Uterus (tissue), 4 donors: Measurements from ENCODE around the gene IL16. TPM values are rescaled to one million over a fixed set of nuclear protein-coding genes. Genes with fewer than 3 reads are reported as not detected.
A peak's percentile ranks its signal among the peaks of the same experiment; 100 is the strongest.

Source experiments
- DNase-seq, 2 donors: peaks; one replicate each; pipeline ENCODE4 v3.0.0-alpha.2; 2019 to 2020
- H3K27ac ChIP-seq, 2 donors: fragments of 200-600 bp; sonication (generic); 1 replicate in 1 of 2; 2 replicates in 1 of 2; pipeline ENCODE4 v1.5.1; 2016 to 2018
- H3K27me3 ChIP-seq, 2 donors: fragments of 200-600 bp; sonication (generic); one replicate each; pipeline ENCODE4 v1.5.1; 2018 to 2019; ENCODE audit warnings: control low read depth in 1 of 2
- H3K36me3 ChIP-seq, 2 donors: fragments of 200-600 bp; sonication (generic); one replicate each; pipeline ENCODE4 v1.5.1; 2019; ENCODE audit warnings: control low read depth in 1 of 2
- H3K4me1 ChIP-seq, 2 donors: fragments of 200-600 bp; sonication (generic); one replicate each; pipeline ENCODE4 v1.5.1; 2018 to 2019; ENCODE audit warnings: control low read depth in 1 of 2
- H3K4me3 ChIP-seq, 2 donors: fragments of 200-600 bp; sonication (generic); 1 replicate in 1 of 2; 2 replicates in 1 of 2; pipeline ENCODE4 v1.5.1; 2018 to 2019; ENCODE audit warnings: mild to moderate bottlenecking in 1 of 2
- H3K9me3 ChIP-seq, 2 donors: fragments of 200-600 bp; sonication (generic); one replicate each; pipeline ENCODE4 v1.5.1; 2019; ENCODE audit warnings: control low read depth in 1 of 2
- CTCF ChIP-seq, 4 experiments: fragments of 200-600 bp in 2 of 4; fragments of 450-650 bp in 2 of 4; sonication (generic) in 2 of 4; IDR thresholded peaks; one replicate each; pipeline ENCODE4 v1.5.1; 2016 to 2019; ENCODE audit warnings: antibody characterized with exemption in 4 of 4, mild to moderate bottlenecking in 2 of 4, moderate library complexity in 1 of 4
- POLR2A ChIP-seq, 2 donors: fragments of 450-650 bp; IDR thresholded peaks; one replicate each; pipeline ENCODE4 v1.6.1; 2016; ENCODE audit warnings: antibody characterized with exemption in 2 of 2, mild to moderate bottlenecking in 1 of 2, moderate library complexity in 1 of 2
- intact Hi-C: fragments of 100-400 bp; cut with DNase I; formaldehyde crosslinking; loops from one replicate; pipeline ENCODE4 v1.15.1; 2023; ENCODE audit warnings: low total_unique reads
- total RNA-seq, 4 donors: library from RNA; depleted of rRNA in 3 of 4; stranded (reverse); fragments of >200 nt in 3 of 4; gene quantifications; one replicate each; pipeline versions ENCODE4 v1.1.0 to v1.2.4, GENCODE V29; 2014 to 2023
- donor health status: DM: yes; HTN: yes; CAD: no.

The IL16 gene
- total RNA-seq: 10 to 100 TPM; 16.6 to 69.2 (median 23.1) TPM

DNA sequence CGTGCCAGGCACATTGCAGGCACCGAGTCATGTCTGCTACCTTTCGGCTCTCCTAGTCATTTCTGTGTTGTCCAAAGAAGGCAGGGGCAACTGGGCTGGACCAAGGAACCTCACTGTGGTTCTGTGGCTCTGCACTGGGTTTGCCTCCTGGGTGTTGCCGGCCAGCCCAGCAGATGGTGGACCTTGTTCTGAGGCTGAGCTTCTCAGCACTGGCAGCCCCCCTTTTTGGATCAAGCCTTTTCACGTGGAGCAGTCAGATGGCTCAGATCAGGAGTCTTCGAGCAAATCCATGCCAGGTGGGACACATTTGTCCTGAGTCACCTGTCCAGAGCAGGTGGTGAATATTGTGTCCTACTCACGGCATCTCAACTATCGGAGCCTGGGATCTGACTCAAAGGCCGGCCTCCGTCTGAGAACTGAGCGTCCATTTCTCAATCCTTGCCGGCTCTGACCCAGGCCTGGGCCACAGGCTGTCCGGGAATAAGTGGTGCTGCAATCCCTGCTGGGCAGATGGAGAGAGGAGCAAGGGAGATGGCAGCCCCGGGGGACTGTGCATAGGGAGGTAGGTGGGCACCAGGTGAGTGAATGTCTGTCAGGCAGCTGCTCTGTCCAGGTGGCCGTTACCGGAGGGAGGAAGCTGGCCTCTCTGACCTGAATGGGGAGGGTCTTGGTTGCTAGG, at the start of gene IL16:
TSS of gene IL16 (plus strand) at position 304 of the 679 bp plus-strand sequence. CDS start 28,521 bp downstream, outside the sequence.
- Histone ChIP-seq H3K9me3 (no peaks in the 10 kb centered on the region), H3K4me1 (no peaks in the 10 kb centered on the region), H3K27ac (no peak within 1 kb of the TSS), H3K27me3 (no peaks in the 10 kb centered on the region), H3K36me3 (no peaks in the 10 kb centered on the region), H3K4me3 (no peak within 1 kb of the TSS)
- intact Hi-C loops: no loop called here
- TF ChIP-seq POLR2A (IDR thresholded peaks at IDR 0.05) (no peak), CTCF (IDR thresholded peaks at IDR 0.05) (no peak)
- DNase-seq: no peak

DNA sequence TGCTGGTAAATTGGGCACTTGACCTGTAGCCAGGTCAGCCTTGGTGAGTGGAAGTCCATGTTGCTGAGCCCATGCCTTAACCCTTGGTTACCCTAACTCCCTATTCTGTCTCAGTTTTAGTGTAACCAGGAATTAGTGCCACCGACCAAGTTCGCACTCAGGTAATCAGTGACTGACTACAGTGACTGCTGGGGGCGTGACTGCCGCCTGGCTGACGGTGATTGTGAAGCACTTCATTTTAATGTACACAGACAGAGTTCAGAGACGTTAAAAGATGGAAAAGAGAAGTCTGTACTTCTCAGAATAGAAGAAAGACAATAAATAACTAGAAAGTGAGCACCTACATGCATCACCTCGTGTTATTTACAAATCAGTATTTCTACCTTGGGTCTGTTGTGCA, 45.3 kb upstream of the IL16 start:
- H3K4me1 ChIP-seq: no peaks in the 10 kb centered on the region
- intact Hi-C loops: loop anchor here (10.0 kb wide), 1 partner anchor 113 kb away; no protein-coding TSS in a partner anchor
- no peak for TF ChIP-seq CTCF (IDR thresholded peaks at IDR 0.05)
- no peaks in the 10 kb centered on the region for H3K27me3 ChIP-seq
- DNase-seq: no peak
- H3K4me3 ChIP-seq: no peak overlapping the region
- no peak overlapping the region for H3K27ac ChIP-seq
- no peaks in the 10 kb centered on the region for H3K36me3 ChIP-seq
- H3K9me3 ChIP-seq: no peaks in the 10 kb centered on the region

DNA sequence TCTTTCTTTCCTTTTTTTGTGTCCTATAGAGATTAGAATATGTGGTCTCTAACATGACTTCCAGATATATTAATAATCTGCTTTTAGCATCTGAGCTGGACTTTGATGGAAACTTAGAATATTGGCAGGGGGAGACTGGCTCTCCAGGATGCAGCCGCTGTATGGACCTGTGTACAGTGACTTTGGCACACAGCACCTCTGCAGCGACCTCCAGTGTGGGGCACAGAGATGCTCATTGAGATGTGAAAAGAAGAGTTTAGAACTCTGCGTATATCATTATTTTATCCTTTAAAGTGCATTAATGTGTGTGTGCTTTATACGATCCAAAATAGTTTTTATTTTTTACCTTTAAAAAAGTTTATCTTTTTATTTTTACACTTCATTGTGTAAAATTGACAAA, 44.3 kb upstream of the IL16 start:
- Histone ChIP-seq H3K27ac (no peak overlapping the region), H3K4me3 (no peak overlapping the region), H3K9me3 (no peaks in the 10 kb centered on the region), H3K27me3 (no peaks in the 10 kb centered on the region), H3K4me1 (no peaks in the 10 kb centered on the region), H3K36me3 (no peaks in the 10 kb centered on the region)
- intact Hi-C loops: loop anchor here (10.0 kb wide), 1 partner anchor 112 kb away; no protein-coding TSS in a partner anchor
- TF ChIP-seq POLR2A (IDR thresholded peaks at IDR 0.05) (no peak), CTCF (IDR thresholded peaks at IDR 0.05) (no peak)
- DNase-seq: no peak

DNA sequence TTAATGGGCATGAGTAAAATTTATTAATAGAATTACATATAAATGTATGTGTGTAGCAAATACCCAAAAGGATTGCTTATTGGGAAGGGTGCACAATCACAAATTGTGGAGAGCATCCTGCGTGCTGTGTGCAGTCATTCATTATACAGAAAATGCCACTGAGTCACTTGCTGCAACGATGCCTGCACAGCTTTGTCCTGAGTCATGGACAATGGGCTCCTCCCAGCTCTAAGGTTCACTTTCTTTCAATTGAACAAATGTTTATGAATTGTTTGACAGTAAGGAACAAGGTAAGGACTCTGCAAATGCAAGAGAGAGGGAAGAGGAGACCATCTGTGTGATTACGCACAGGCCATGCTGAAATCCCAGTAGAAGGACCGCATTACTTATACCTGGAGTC, 43.9 kb upstream of the IL16 start:
- H3K36me3 ChIP-seq: no peaks in the 10 kb centered on the region
- no peak overlapping the region for H3K4me3 ChIP-seq
- DNase-seq: no peak
- H3K4me1 ChIP-seq: no peaks in the 10 kb centered on the region
- intact Hi-C loops: loop anchor here (10.0 kb wide), 1 partner anchor 112 kb away; no protein-coding TSS in a partner anchor
- no peaks in the 10 kb centered on the region for H3K9me3 ChIP-seq
- TF ChIP-seq CTCF (IDR thresholded peaks at IDR 0.05) (no peak), POLR2A (IDR thresholded peaks at IDR 0.05) (no peak)
- H3K27ac ChIP-seq: no peak overlapping the region
- no peaks in the 10 kb centered on the region for H3K27me3 ChIP-seq

DNA sequence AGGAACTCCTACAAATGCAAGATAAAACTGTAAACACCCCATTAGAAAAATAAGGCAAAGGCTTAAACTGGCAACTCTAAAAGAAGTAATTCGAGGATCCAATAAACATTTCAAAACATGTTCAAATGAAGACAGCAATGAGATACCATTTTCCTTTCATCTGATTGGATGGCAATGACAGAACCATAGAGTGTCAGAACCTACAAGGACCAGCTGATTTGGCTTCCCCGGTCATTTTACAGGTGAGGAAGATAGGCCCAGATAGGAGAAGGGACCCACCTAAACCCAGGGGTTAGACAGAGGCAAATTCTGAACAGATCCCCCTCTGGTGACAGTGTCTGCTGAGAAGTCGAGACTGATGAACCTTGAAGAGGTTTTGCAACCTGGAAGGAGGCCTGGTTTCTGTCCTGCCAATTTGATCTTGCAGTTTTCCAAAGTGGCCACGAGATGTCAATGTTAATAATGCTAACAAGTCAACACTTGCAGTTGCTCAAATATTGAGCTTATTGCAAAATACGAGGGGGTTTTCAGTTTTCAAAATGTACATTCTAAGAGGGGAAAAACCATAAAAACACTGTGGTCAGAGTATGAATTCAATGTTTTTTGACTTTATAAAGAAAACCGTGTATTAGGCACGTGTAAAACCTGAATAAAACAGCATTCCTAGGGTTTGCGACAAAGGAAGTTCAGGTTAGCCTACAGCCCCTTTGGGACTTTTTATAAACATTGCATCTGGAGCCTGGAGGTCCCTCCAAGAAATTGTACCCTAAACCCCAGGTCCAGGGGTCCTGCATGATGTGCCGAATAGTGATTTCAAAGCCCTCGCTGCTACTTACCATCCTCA, 41.1 kb upstream of the IL16 start:
- Histone ChIP-seq H3K9me3 (no peaks in the 10 kb centered on the region), H3K4me1 (peaks cover 0 to 5% of the 10 kb centered on the region in 2 donors), H3K27ac (peak overlapping the region in 1 of 2 donors; percentile 78), H3K4me3 (no peak overlapping the region), H3K27me3 (no peaks in the 10 kb centered on the region), H3K36me3 (no peaks in the 10 kb centered on the region)
- peak; percentile 75 to 79 for DNase-seq
- no peak for TF ChIP-seq POLR2A (IDR thresholded peaks at IDR 0.05)
- TF ChIP-seq CTCF (IDR thresholded peaks at IDR 0.05): peak; percentile 55 to 80 (median 75)
- intact Hi-C loops: loop anchor here (10.0 kb wide), 1 partner anchor 109 kb away; no protein-coding TSS in a partner anchor
